Measurements from ENCODE around the gene ASPSCR1. TPM values are rescaled to one million over a fixed set of nuclear protein-coding genes. Genes with fewer than 3 reads are reported as not detected.

The ASPSCR1 gene
- total and polyA plus RNA-seq, 2 donors (not counting 1 experiment from before 2014, with no cell fraction given): 6.3 to 35.7 TPM

DNA sequence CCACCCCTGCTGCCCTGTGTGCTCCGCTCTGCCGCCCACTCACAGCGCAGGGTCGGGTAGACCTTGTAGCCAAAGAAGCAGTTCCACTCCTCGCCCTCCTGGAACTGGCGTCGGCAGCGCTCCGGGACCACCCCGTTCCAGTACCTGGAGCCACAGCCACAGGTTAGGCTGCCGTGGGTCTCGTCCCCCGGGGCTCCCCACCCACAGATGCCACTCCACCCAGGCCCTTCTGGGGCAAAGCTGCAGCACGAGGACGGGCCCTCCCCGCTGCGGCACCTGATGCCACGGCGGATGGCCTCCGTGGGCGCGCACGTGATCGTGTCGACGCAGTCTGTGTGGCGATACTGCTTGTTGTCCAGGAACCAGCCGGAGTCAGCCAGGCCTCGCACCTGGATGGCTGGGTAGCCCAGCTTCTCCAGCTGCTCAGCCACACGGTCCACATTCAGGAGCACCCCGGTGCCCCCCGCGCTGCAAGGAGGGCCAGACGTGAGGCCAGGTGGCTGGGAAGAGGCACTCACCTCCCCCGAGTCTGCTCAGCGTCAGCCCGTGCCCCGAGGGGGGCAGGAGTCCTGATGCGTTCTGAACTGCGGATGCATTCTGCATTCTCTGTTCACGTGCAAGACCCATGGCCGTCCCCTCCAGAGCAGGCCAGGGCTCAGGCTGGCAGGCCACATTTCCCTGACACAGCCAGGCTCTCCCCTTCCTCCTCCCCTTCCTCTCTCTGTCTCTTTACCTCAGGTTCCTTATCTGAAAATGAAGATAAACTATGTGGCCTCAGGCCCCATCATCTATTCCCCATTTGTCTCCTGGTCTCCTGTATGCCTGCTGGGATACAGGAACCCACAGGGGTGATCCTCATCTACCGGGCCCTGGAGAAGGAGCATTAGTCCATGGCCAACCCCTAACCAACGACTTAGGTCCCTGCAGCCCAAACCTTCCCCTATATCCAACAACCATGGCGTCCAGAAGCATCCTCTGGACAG, 20.5 kb upstream of the ASPSCR1 start:
- Histone ChIP-seq H3K27ac (ENCODE audit: insufficient read depth, low read length) (no peak overlapping the region), H3K36me3 (ENCODE audit: control insufficient read depth, insufficient read depth, low read length) (no peaks in the 10 kb centered on the region), H3K9ac (ENCODE audit: insufficient read depth, low read length) (no peak overlapping the region), H4K20me1 (ENCODE audit: control insufficient read depth, extremely low read depth, insufficient read depth, low read length) (no peaks in the 10 kb centered on the region), H3K4me2 (ENCODE audit: extremely low read depth, insufficient read depth, low read length) (no peak overlapping the region), H3K27me3 (ENCODE audit: control insufficient read depth, insufficient read depth, low read length) (peaks cover 27% of the 10 kb centered on the region), H2AFZ (ENCODE audit: low read length) (no peak overlapping the region), H3K79me2 (ENCODE audit: control insufficient read depth, insufficient read depth, low read length) (no peaks in the 10 kb centered on the region), H3K4me3 (replicated peaks in 1 of 4; ENCODE audit: control extremely low read depth in 1 of 4, insufficient read depth in 1 of 4, low read depth in 3 of 4, low read length in 4 of 4) (no peak overlapping the region), H3K4me1 (ENCODE audit: control insufficient read depth, extremely low read depth, insufficient read depth, low read length) (peaks cover 2% of the 10 kb centered on the region), H3K9me3 (ENCODE audit: control insufficient read depth, insufficient read depth, low read depth, low read length) (no peaks in the 10 kb centered on the region)
- TF ChIP-seq, protein P1, sequence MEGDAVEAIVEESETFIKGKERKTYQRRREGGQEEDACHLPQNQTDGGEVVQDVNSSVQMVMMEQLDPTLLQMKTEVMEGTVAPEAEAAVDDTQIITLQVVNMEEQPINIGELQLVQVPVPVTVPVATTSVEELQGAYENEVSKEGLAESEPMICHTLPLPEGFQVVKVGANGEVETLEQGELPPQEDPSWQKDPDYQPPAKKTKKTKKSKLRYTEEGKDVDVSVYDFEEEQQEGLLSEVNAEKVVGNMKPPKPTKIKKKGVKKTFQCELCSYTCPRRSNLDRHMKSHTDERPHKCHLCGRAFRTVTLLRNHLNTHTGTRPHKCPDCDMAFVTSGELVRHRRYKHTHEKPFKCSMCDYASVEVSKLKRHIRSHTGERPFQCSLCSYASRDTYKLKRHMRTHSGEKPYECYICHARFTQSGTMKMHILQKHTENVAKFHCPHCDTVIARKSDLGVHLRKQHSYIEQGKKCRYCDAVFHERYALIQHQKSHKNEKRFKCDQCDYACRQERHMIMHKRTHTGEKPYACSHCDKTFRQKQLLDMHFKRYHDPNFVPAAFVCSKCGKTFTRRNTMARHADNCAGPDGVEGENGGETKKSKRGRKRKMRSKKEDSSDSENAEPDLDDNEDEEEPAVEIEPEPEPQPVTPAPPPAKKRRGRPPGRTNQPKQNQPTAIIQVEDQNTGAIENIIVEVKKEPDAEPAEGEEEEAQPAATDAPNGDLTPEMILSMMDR (conservative IDR thresholded peaks at IDR 0.05 in 1 of 2, IDR thresholded peaks at IDR 0.05 in 1 of 2; ENCODE audit: low read depth in 1 of 2, low read length in 2 of 2): no peak
- no peak for TF ChIP-seq EZH2 (IDR thresholded peaks at IDR 0.05; ENCODE audit: low read length, missing control alignments)
- DNase-seq (ENCODE audit: low read depth in 2 of 2): no peak

DNA sequence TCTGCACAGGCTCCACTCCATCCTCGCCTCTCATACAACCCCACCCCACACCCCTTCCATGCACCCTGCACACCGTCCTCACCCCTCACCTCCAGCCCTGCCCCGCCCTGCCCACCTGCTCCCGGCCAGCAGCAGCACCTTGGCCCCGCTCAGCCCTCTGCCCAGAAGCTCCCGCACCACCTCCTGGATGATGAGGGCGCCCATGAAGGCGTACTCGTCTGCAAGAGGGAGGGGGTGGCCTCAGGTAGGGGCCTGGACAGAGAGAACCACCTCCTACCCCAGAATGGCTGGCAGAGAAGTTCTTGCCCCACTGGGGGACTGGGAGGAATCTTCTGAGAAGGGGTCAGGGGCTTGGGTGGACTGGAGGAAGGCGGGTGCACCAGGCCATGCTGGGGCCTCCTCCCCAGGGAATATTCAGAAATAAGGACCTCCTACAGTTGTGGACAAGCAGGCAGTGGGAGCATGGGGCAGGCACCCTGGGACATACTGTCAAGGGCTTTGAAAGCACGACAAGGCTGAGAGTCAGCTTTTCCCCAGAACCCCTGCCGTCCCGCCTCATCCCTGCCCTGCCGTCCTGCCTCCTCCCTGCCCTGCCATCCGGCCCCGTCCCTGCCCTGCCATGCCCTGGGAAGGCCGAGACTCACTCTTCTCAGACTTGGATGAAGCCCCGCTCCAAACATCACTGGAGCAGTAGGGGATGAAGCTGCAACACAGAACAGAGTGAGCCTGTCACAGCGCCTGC, 19.6 kb upstream of the ASPSCR1 start:
- Histone ChIP-seq H4K20me1 (ENCODE audit: control insufficient read depth, extremely low read depth, insufficient read depth, low read length) (no peaks in the 10 kb centered on the region), H3K9ac (ENCODE audit: insufficient read depth, low read length) (no peak overlapping the region), H3K9me3 (ENCODE audit: control insufficient read depth, insufficient read depth, low read depth, low read length) (no peaks in the 10 kb centered on the region), H3K27ac (ENCODE audit: insufficient read depth, low read length) (no peak overlapping the region), H3K79me2 (ENCODE audit: control insufficient read depth, insufficient read depth, low read length) (no peaks in the 10 kb centered on the region), H3K27me3 (ENCODE audit: control insufficient read depth, insufficient read depth, low read length) (peaks cover 31% of the 10 kb centered on the region), H3K4me3 (replicated peaks in 1 of 4; ENCODE audit: control extremely low read depth in 1 of 4, insufficient read depth in 1 of 4, low read depth in 3 of 4, low read length in 4 of 4) (no peak overlapping the region), H2AFZ (ENCODE audit: low read length) (no peak overlapping the region), H3K36me3 (ENCODE audit: control insufficient read depth, insufficient read depth, low read length) (no peaks in the 10 kb centered on the region), H3K4me2 (ENCODE audit: extremely low read depth, insufficient read depth, low read length) (no peak overlapping the region), H3K4me1 (ENCODE audit: control insufficient read depth, extremely low read depth, insufficient read depth, low read length) (peaks cover 2% of the 10 kb centered on the region)
- DNase-seq (ENCODE audit: low read depth in 2 of 2): no peak
- TF ChIP-seq, protein P1 (conservative IDR thresholded peaks at IDR 0.05 in 1 of 2, IDR thresholded peaks at IDR 0.05 in 1 of 2; ENCODE audit: low read depth in 1 of 2, low read length in 2 of 2): no peak
- TF ChIP-seq EZH2 (IDR thresholded peaks at IDR 0.05; ENCODE audit: low read length, missing control alignments): no peak
